PC-9 (cell line): ENCODE data around the gene TEDC1.

Experiments used
- EZH2 ChIP-seq: fragments of 200-600 bp; sonication (generic); IDR thresholded peaks from 2 replicates; pipeline ENCODE4 v1.8.0; 2017; ENCODE audit warnings: antibody characterized with exemption, low read depth
- TF ChIP-seq, protein P1 (sequence below): fragments of 200-600 bp; sonication (generic); conservative IDR thresholded peaks from 2 replicates; pipeline ENCODE4 v1.6.1; 2017; ENCODE audit warnings: mixed run types, antibody characterized with exemption, mild to moderate bottlenecking, moderate library complexity

GRCh38 chr14:105449276-105450122 is 41.5 kb upstream of the TEDC1 start:
- no peak for TF ChIP-seq EZH2
- TF ChIP-seq, protein P1, sequence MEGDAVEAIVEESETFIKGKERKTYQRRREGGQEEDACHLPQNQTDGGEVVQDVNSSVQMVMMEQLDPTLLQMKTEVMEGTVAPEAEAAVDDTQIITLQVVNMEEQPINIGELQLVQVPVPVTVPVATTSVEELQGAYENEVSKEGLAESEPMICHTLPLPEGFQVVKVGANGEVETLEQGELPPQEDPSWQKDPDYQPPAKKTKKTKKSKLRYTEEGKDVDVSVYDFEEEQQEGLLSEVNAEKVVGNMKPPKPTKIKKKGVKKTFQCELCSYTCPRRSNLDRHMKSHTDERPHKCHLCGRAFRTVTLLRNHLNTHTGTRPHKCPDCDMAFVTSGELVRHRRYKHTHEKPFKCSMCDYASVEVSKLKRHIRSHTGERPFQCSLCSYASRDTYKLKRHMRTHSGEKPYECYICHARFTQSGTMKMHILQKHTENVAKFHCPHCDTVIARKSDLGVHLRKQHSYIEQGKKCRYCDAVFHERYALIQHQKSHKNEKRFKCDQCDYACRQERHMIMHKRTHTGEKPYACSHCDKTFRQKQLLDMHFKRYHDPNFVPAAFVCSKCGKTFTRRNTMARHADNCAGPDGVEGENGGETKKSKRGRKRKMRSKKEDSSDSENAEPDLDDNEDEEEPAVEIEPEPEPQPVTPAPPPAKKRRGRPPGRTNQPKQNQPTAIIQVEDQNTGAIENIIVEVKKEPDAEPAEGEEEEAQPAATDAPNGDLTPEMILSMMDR: no peak
